CD14-positive monocyte (primary cell): ENCODE measurements around the gene PPCS. TPM values are rescaled to one million over a fixed set of nuclear protein-coding genes. Genes with fewer than 3 reads are reported as not detected.

Experiments used
- DNase-seq, 3 donors: peaks; one replicate each; pipeline ENCODE4 v3.0.0-alpha.2; 2011 to 2022
- H2AFZ ChIP-seq: 2 replicates; pipeline ENCODE4 v1.6.0; 2012; ENCODE audit warnings: mild to moderate bottlenecking, low read depth, low read length, inconsistent platforms; ENCODE audit not compliant: insufficient read depth, poor library complexity, severe bottlenecking
- H3K27ac ChIP-seq, 2 donors: 1 replicate in 1 of 2; 2 replicates in 1 of 2; pipeline ENCODE4 v1.5.1; 2012 to 2013; ENCODE audit warnings: low read length in 2 of 2, control low read depth in 1 of 2, inconsistent platforms in 1 of 2, low read depth in 1 of 2, mild to moderate bottlenecking in 1 of 2
- H3K27me3 ChIP-seq, 2 donors: one replicate each; pipeline versions ENCODE4 v1.6.0 to v1.6.1; 2011 to 2013; ENCODE audit warnings: low read length in 2 of 2; ENCODE audit not compliant: control insufficient read depth in 2 of 2, insufficient read depth in 2 of 2
- H3K36me3 ChIP-seq, 2 donors: replicated peaks in 1 of 2; 1 replicate in 1 of 2; 2 replicates in 1 of 2; pipeline versions ENCODE4 v1.5.1 to v1.6.1; 2012 to 2013; ENCODE audit warnings: low read length in 2 of 2, control low read depth in 1 of 2, inconsistent platforms in 1 of 2, mild to moderate bottlenecking in 1 of 2; ENCODE audit not compliant: insufficient read depth in 2 of 2, control insufficient read depth in 1 of 2
- H3K4me1 ChIP-seq, 2 donors: 1 replicate in 1 of 2; 2 replicates in 1 of 2; pipeline versions ENCODE4 v1.5.1 to v1.6.1; 2012 to 2013; ENCODE audit warnings: low read length in 2 of 2, control low read depth in 1 of 2, inconsistent platforms in 1 of 2, mild to moderate bottlenecking in 1 of 2, moderate library complexity in 1 of 2; ENCODE audit not compliant: insufficient read depth in 2 of 2, control insufficient read depth in 1 of 2
- H3K4me2 ChIP-seq: replicated peaks from 2 replicates; pipeline ENCODE3; 2012; ENCODE audit warnings: low read length, moderate library complexity, mild to moderate bottlenecking; ENCODE audit not compliant: poor library complexity, severe bottlenecking; ENCODE audit errors: extremely low read depth
- H3K4me3 ChIP-seq, 3 experiments: fragments of 200-600 bp in 1 of 3; sonication (generic) in 1 of 3; replicated peaks in 1 of 3; 1 replicate in 2 of 3; 2 replicates in 1 of 3; pipeline ENCODE4 v1.5.1; 2011 to 2013; ENCODE audit warnings: low read length in 3 of 3, mild to moderate bottlenecking in 3 of 3, control low read depth in 2 of 3, low read depth in 2 of 3, inconsistent platforms in 1 of 3, moderate library complexity in 1 of 3
- H3K79me2 ChIP-seq: 2 replicates; pipeline ENCODE4 v1.6.0; 2012; ENCODE audit warnings: mild to moderate bottlenecking, control low read depth, inconsistent platforms, low read length, moderate library complexity; ENCODE audit not compliant: insufficient read depth
- H3K9ac ChIP-seq: 2 replicates; pipeline ENCODE4 v1.6.0; 2017; ENCODE audit warnings: low read length, mild to moderate bottlenecking; ENCODE audit not compliant: insufficient read depth, poor library complexity, severe bottlenecking
- H3K9me3 ChIP-seq, 2 donors: replicated peaks in 1 of 2; 1 replicate in 1 of 2; 2 replicates in 1 of 2; pipeline versions ENCODE4 v1.5.1 to v1.6.1; 2012 to 2013; ENCODE audit warnings: low read length in 2 of 2, control low read depth in 1 of 2; ENCODE audit not compliant: control insufficient read depth in 1 of 2, insufficient read depth in 1 of 2
- H4K20me1 ChIP-seq: 2 replicates; pipeline ENCODE4 v1.6.0; 2012; ENCODE audit warnings: mild to moderate bottlenecking, low read length, control low read depth, moderate library complexity; ENCODE audit not compliant: insufficient read depth
- H3K27ac Mint-ChIP-seq, 7 donors: one replicate each; pipeline ENCODE4 v1.8.0; 2020; ENCODE audit warnings: mild to moderate bottlenecking in 7 of 7, mixed read lengths in 7 of 7, moderate library complexity in 6 of 7, inconsistent platforms in 2 of 7
- H3K27me3 Mint-ChIP-seq, 3 donors: one replicate each; pipeline ENCODE4 v1.8.0; 2021 to 2022; ENCODE audit warnings: low read depth in 3 of 3, mild to moderate bottlenecking in 3 of 3, mixed read lengths in 3 of 3, moderate library complexity in 3 of 3, inconsistent platforms in 1 of 3
- H3K36me3 Mint-ChIP-seq, 2 donors: one replicate each; pipeline ENCODE4 v1.8.0; 2020; ENCODE audit warnings: mixed read lengths in 2 of 2, inconsistent platforms in 1 of 2, mild to moderate bottlenecking in 1 of 2
- H3K4me1 Mint-ChIP-seq: one replicate; pipeline ENCODE4 v1.8.0; 2020; ENCODE audit warnings: mild to moderate bottlenecking, mixed read lengths
- H3K4me3 Mint-ChIP-seq, 2 donors: one replicate each; pipeline ENCODE4 v1.8.0; 2020; ENCODE audit warnings: mild to moderate bottlenecking in 2 of 2, mixed read lengths in 2 of 2, moderate library complexity in 1 of 2
- H3K9me3 Mint-ChIP-seq, 7 donors: one replicate each; pipeline ENCODE4 v1.8.0; 2020 to 2022; ENCODE audit warnings: mixed read lengths in 7 of 7, mild to moderate bottlenecking in 6 of 7, moderate library complexity in 6 of 7, inconsistent platforms in 2 of 7
- WGBS: methylation state at CpG from one replicate; pipeline ENCODE4 v1.1.5; 2013; ENCODE audit warnings: missing lambda C conversion rate; ENCODE audit not compliant: insufficient coverage; 5-methylcytosine and 5-hydroxymethylcytosine counted together
- intact Hi-C, 2 donors: fragments of 100-400 bp; cut with micrococcal nuclease; formaldehyde crosslinking; loops; one replicate each; pipeline versions ENCODE4 v1.15.0 to v1.15.1; 2023
- polyA plus RNA-seq, 3 donors: library from polyadenylated mRNA; depleted of rRNA in 1 of 3; unstranded in 2 of 3; stranded (reverse) in 1 of 3; fragments of 300-500 nt in 2 of 3; fragments of >200 nt in 1 of 3; fragmentation: Illumina TruSeq in 2 of 3; gene quantifications; 1 replicate in 2 of 3; 2 replicates in 1 of 3; pipeline ENCODE4 v1.2.3, GENCODE V29; 2012 to 2021
- TF ChIP-seq, protein P1 (sequence below): fragments of 200-600 bp; IDR thresholded peaks from one replicate; pipeline ENCODE4 v1.8.0; 2022; ENCODE audit warnings: antibody characterized with exemption, mild to moderate bottlenecking

Gene PPCS
- polyA plus RNA-seq, 3 donors = 43.2 to 182 (median 176) TPM

DNA sequence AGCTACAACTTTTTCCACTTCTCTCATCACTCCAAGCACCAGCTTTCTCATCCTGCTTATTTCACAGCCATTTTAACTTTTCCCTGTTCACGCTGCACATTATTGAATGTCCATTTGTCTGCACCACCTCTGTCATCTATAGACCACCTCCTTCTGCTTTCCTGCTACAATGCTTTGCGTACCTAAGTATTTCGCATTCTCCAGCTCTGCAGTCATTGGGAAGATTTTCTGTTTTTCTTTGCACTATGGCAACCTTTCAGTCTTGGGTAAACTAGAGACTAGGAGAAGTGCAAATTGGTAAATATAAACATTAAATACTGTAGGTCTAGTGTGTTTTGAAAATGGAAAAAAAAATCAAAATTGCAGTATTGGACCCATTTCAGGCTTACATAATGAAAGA is 7.6 kb downstream of the PPCS start:
- peaks cover under 1% of the 10 kb centered on the region for H3K79me2 ChIP-seq
- H3K4me1 Mint-ChIP-seq = peaks cover 25% of the 10 kb centered on the region
- H3K27ac Mint-ChIP-seq = peak overlapping the region in 3 of 7 donors; percentile 1 to 85 (median 59)
- no peak overlapping the region for H3K27ac ChIP-seq
- peaks cover 27 to 33% of the 10 kb centered on the region in 2 donors for H3K36me3 Mint-ChIP-seq
- H3K9ac ChIP-seq = no peak overlapping the region
- H3K4me1 ChIP-seq = peaks cover 16% of the 10 kb centered on the region in 2 donors
- peaks cover 0 to 2% (median 2%) of the 10 kb centered on the region in 3 donors for H3K27me3 Mint-ChIP-seq
- peak overlapping the region in 1 of 3 experiments; percentile 73 for H3K4me3 ChIP-seq
- H3K27me3 ChIP-seq = no peaks in the 10 kb centered on the region
- peak overlapping the region in 1 of 2 donors; percentile 91 for H3K4me3 Mint-ChIP-seq
- WGBS = 100% methylated on average over 1 of the region's 3 CpGs
- H3K4me2 ChIP-seq = peak overlapping the region; percentile 78
- no peaks in the 10 kb centered on the region for H4K20me1 ChIP-seq
- intact Hi-C loops = loop anchor here (10.0 kb wide), 2 partner anchors 129 to 301 kb away; partner anchors contain the start of genes C1orf50 (in 1 of the 2), FOXJ3 (in 1 of the 2) and P3H1 (in 1 of the 2)
- H3K9me3 ChIP-seq = no peaks in the 10 kb centered on the region
- H2AFZ ChIP-seq = peak overlapping the region; percentile 69
- no peak for DNase-seq
- H3K36me3 ChIP-seq = peaks cover 20 to 27% of the 10 kb centered on the region in 2 donors
- TF ChIP-seq, protein P1, sequence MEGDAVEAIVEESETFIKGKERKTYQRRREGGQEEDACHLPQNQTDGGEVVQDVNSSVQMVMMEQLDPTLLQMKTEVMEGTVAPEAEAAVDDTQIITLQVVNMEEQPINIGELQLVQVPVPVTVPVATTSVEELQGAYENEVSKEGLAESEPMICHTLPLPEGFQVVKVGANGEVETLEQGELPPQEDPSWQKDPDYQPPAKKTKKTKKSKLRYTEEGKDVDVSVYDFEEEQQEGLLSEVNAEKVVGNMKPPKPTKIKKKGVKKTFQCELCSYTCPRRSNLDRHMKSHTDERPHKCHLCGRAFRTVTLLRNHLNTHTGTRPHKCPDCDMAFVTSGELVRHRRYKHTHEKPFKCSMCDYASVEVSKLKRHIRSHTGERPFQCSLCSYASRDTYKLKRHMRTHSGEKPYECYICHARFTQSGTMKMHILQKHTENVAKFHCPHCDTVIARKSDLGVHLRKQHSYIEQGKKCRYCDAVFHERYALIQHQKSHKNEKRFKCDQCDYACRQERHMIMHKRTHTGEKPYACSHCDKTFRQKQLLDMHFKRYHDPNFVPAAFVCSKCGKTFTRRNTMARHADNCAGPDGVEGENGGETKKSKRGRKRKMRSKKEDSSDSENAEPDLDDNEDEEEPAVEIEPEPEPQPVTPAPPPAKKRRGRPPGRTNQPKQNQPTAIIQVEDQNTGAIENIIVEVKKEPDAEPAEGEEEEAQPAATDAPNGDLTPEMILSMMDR = no peak
- no peaks in the 10 kb centered on the region for H3K9me3 Mint-ChIP-seq

DNA sequence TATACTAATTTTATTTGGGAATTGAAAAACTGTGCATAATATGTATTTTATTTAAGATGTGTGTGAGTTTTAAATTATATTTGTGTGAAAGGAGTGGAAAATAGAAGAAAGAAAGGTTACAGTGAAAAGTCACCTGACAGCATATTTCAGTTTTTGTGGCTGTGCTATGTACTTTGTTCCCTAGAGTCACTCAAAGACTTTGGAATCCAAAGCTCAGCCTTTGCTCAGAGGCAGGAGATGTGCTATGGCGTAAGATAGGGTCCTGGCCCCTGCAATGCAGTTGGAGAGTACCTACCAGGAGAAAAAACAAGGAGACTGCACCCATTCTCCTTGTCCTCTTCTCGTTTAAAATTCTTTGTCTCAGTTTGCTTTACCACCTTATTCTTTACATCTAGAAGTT is 9.7 kb downstream of the PPCS start:
- Mint-ChIP-seq H3K36me3 (peaks cover 7 to 12% of the 10 kb centered on the region in 2 donors), H3K4me1 (peaks cover 23% of the 10 kb centered on the region), H3K27me3 (peaks cover 0 to 2% (median 2%) of the 10 kb centered on the region in 3 donors), H3K9me3 (no peaks in the 10 kb centered on the region), H3K4me3 (no peak overlapping the region), H3K27ac (no peak overlapping the region)
- 88% methylated on average over 1 of the region's 2 CpGs for WGBS
- peaks cover 0 to 6% of the 10 kb centered on the region in 2 donors for H3K36me3 ChIP-seq
- H3K79me2 ChIP-seq = no peaks in the 10 kb centered on the region
- no peak overlapping the region for H3K4me2 ChIP-seq
- no peak overlapping the region for H3K27ac ChIP-seq
- no peak overlapping the region for H3K9ac ChIP-seq
- H3K9me3 ChIP-seq = no peaks in the 10 kb centered on the region
- H3K4me3 ChIP-seq = no peak overlapping the region
- intact Hi-C loops = loop anchor here (10.0 kb wide), 2 partner anchors 131 to 299 kb away; partner anchors contain the start of genes C1orf50 (in 1 of the 2), FOXJ3 (in 1 of the 2) and P3H1 (in 1 of the 2)
- no peak overlapping the region for H2AFZ ChIP-seq
- H3K27me3 ChIP-seq = no peaks in the 10 kb centered on the region
- H3K4me1 ChIP-seq = peaks cover 16% of the 10 kb centered on the region in 2 donors
- DNase-seq = no peak
- TF ChIP-seq, protein P1 = no peak
- H4K20me1 ChIP-seq = no peaks in the 10 kb centered on the region
